Measurements from ENCODE around the gene SUCO. TPM values are rescaled to one million over a fixed set of nuclear protein-coding genes. Genes with fewer than 3 reads are reported as not detected.

The SUCO gene
- total and polyA plus RNA-seq, 2 experiments from 2014 or later, result 18.0 to 49.8 TPM

DNA sequence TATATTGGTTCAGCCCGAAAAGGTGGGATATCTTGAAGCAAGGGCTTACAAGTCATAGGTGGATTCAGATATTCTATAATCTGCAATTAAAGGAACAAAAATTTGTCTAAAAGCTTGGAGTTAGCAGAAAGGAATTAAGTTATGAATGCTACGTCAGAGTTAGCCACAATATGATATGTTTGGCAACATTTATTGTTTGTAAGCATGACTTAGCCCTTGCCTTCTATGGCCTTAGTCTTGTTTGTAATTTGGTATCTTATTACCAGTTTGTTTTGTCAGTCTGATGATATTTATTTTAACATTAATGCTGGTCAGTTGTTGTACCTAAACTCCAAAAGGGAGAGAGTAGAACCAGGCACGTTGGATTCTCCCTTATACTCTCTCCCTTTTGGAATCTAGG lies 43.1 kb upstream of the SUCO start:
- TF ChIP-seq ZNF331 (CRISPR knock-in tag; IDR thresholded peaks at IDR 0.05; ENCODE audit: low read depth), result no peak
- TF ChIP-seq, protein P1, sequence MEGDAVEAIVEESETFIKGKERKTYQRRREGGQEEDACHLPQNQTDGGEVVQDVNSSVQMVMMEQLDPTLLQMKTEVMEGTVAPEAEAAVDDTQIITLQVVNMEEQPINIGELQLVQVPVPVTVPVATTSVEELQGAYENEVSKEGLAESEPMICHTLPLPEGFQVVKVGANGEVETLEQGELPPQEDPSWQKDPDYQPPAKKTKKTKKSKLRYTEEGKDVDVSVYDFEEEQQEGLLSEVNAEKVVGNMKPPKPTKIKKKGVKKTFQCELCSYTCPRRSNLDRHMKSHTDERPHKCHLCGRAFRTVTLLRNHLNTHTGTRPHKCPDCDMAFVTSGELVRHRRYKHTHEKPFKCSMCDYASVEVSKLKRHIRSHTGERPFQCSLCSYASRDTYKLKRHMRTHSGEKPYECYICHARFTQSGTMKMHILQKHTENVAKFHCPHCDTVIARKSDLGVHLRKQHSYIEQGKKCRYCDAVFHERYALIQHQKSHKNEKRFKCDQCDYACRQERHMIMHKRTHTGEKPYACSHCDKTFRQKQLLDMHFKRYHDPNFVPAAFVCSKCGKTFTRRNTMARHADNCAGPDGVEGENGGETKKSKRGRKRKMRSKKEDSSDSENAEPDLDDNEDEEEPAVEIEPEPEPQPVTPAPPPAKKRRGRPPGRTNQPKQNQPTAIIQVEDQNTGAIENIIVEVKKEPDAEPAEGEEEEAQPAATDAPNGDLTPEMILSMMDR (conservative IDR thresholded peaks at IDR 0.05; ENCODE audit: low read depth in 2 of 2), result no peak
- TF ChIP-seq, protein P2, sequence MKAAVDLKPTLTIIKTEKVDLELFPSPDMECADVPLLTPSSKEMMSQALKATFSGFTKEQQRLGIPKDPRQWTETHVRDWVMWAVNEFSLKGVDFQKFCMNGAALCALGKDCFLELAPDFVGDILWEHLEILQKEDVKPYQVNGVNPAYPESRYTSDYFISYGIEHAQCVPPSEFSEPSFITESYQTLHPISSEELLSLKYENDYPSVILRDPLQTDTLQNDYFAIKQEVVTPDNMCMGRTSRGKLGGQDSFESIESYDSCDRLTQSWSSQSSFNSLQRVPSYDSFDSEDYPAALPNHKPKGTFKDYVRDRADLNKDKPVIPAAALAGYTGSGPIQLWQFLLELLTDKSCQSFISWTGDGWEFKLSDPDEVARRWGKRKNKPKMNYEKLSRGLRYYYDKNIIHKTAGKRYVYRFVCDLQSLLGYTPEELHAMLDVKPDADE (IDR thresholded peaks at IDR 0.05), result no peak
- Histone ChIP-seq H3K79me2 (replicated peaks; ENCODE audit: insufficient read depth) (no peaks in the 10 kb centered on the region), H3F3A (replicated peaks; ENCODE audit: low read depth) (no peaks in the 10 kb centered on the region), H3K9me2 (ENCODE audit: insufficient read depth) (no peaks in the 10 kb centered on the region), H3K4me1 (ENCODE audit: insufficient read depth) (no peaks in the 10 kb centered on the region), H2AFZ (no peak overlapping the region), H3K4me2 (no peak overlapping the region), H3K4me3 (no peak overlapping the region), H4K20me1 (replicated peaks; ENCODE audit: insufficient read depth) (no peaks in the 10 kb centered on the region), H3K27me3 (ENCODE audit: insufficient read depth) (no peaks in the 10 kb centered on the region), H3K27ac (ENCODE audit: low read depth) (no peak overlapping the region), H3K36me3 (ENCODE audit: insufficient read depth) (no peaks in the 10 kb centered on the region)
- ATAC-seq (no peak), DNase-seq (ENCODE audit: low spot score) (no peak)
- no peak overlapping the region for H3K27ac Mint-ChIP-seq
- no peak overlapping the region for H3K4me3 Mint-ChIP-seq
- no peaks in the 10 kb centered on the region for H3K4me1 Mint-ChIP-seq
- H3K36me3 Mint-ChIP-seq (ENCODE audit: low read depth), result no peaks in the 10 kb centered on the region
- no peaks in the 10 kb centered on the region for H3K9me3 Mint-ChIP-seq
- H3K27me3 Mint-ChIP-seq (ENCODE audit: insufficient read depth, low read depth, poor library complexity), result no peaks in the 10 kb centered on the region

DNA sequence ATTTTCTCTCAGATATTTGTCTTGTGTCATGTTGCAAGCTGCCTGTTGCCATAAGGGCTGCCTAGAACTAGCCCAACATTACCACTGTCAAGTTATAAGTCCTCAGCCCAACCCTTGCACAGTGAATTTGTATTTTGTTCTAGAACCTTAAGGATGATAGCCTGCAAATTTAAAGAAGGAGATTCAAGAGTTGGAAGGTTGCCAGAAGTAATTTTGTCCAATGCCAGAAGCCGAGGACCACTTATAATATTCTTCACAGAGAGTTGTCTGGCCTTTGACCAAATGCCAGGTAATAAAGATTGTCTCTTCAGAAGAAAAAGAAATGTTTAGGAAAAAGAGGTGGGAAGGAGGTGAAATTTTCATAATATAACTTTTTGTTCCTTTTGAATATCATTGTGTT lies 40.5 kb upstream of the SUCO start:
- no peaks in the 10 kb centered on the region for H3K9me2 ChIP-seq (ENCODE audit: insufficient read depth)
- H3K79me2 ChIP-seq (replicated peaks; ENCODE audit: insufficient read depth), result no peaks in the 10 kb centered on the region
- no peak overlapping the region for H3K4me3 ChIP-seq
- H3K27ac ChIP-seq (ENCODE audit: low read depth), result no peak overlapping the region
- Mint-ChIP-seq H3K27ac (no peak overlapping the region), H3K9me3 (no peaks in the 10 kb centered on the region), H3K36me3 (ENCODE audit: low read depth) (no peaks in the 10 kb centered on the region), H3K27me3 (ENCODE audit: insufficient read depth, low read depth, poor library complexity) (no peaks in the 10 kb centered on the region), H3K4me3 (no peak overlapping the region), H3K4me1 (peaks cover 3% of the 10 kb centered on the region; the same call in 2 of the 3 replicates)
- no peak overlapping the region for H3K4me2 ChIP-seq
- H3K36me3 ChIP-seq (ENCODE audit: insufficient read depth), result no peaks in the 10 kb centered on the region
- no peaks in the 10 kb centered on the region for H3F3A ChIP-seq (replicated peaks; ENCODE audit: low read depth)
- H3K4me1 ChIP-seq (ENCODE audit: insufficient read depth), result peaks cover 1% of the 10 kb centered on the region; the same call in 1 of the 2 replicates
- DNase-seq (ENCODE audit: low spot score), result no peak
- H3K27me3 ChIP-seq (ENCODE audit: insufficient read depth), result no peaks in the 10 kb centered on the region
- H4K20me1 ChIP-seq (replicated peaks; ENCODE audit: insufficient read depth), result no peaks in the 10 kb centered on the region
- ATAC-seq, result no peak
- no peak overlapping the region for H2AFZ ChIP-seq
- TF ChIP-seq, protein P3, sequence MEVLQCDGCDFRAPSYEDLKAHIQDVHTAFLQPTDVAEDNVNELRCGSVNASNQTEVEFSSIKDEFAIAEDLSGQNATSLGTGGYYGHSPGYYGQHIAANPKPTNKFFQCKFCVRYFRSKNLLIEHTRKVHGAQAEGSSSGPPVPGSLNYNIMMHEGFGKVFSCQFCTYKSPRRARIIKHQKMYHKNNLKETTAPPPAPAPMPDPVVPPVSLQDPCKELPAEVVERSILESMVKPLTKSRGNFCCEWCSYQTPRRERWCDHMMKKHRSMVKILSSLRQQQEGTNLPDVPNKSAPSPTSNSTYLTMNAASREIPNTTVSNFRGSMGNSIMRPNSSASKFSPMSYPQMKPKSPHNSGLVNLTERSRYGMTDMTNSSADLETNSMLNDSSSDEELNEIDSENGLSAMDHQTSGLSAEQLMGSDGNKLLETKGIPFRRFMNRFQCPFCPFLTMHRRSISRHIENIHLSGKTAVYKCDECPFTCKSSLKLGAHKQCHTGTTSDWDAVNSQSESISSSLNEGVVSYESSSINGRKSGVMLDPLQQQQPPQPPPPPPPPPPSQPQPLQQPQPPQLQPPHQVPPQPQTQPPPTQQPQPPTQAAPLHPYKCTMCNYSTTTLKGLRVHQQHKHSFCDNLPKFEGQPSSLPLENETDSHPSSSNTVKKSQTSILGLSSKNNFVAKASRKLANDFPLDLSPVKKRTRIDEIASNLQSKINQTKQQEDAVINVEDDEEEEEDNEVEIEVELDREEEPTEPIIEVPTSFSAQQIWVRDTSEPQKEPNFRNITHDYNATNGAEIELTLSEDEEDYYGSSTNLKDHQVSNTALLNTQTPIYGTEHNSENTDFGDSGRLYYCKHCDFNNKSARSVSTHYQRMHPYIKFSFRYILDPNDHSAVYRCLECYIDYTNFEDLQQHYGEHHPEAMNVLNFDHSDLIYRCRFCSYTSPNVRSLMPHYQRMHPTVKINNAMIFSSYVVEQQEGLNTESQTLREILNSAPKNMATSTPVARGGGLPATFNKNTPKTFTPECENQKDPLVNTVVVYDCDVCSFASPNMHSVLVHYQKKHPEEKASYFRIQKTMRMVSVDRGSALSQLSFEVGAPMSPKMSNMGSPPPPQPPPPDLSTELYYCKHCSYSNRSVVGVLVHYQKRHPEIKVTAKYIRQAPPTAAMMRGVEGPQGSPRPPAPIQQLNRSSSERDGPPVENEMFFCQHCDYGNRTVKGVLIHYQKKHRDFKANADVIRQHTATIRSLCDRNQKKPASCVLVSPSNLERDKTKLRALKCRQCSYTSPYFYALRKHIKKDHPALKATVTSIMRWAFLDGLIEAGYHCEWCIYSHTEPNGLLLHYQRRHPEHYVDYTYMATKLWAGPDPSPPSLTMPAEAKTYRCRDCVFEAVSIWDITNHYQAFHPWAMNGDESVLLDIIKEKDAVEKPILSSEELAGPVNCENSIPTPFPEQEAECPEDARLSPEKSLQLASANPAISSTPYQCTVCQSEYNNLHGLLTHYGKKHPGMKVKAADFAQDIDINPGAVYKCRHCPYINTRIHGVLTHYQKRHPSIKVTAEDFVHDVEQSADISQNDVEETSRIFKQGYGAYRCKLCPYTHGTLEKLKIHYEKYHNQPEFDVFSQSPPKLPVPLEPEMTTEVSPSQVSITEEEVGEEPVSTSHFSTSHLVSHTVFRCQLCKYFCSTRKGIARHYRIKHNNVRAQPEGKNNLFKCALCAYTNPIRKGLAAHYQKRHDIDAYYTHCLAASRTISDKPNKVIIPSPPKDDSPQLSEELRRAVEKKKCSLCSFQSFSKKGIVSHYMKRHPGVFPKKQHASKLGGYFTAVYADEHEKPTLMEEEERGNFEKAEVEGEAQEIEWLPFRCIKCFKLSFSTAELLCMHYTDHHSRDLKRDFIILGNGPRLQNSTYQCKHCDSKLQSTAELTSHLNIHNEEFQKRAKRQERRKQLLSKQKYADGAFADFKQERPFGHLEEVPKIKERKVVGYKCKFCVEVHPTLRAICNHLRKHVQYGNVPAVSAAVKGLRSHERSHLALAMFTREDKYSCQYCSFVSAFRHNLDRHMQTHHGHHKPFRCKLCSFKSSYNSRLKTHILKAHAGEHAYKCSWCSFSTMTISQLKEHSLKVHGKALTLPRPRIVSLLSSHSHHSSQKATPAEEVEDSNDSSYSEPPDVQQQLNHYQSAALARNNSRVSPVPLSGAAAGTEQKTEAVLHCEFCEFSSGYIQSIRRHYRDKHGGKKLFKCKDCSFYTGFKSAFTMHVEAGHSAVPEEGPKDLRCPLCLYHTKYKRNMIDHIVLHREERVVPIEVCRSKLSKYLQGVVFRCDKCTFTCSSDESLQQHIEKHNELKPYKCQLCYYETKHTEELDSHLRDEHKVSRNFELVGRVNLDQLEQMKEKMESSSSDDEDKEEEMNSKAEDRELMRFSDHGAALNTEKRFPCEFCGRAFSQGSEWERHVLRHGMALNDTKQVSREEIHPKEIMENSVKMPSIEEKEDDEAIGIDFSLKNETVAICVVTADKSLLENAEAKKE (CRISPR knock-in tag; IDR thresholded peaks at IDR 0.05), result no peak
- TF ChIP-seq, protein P1 (conservative IDR thresholded peaks at IDR 0.05; ENCODE audit: low read depth in 2 of 2), result no peak
- no peak for TF ChIP-seq EZH2phosphoT487 (IDR thresholded peaks at IDR 0.05; ENCODE audit: unreplicated experiment)
- TF ChIP-seq, protein P4, sequence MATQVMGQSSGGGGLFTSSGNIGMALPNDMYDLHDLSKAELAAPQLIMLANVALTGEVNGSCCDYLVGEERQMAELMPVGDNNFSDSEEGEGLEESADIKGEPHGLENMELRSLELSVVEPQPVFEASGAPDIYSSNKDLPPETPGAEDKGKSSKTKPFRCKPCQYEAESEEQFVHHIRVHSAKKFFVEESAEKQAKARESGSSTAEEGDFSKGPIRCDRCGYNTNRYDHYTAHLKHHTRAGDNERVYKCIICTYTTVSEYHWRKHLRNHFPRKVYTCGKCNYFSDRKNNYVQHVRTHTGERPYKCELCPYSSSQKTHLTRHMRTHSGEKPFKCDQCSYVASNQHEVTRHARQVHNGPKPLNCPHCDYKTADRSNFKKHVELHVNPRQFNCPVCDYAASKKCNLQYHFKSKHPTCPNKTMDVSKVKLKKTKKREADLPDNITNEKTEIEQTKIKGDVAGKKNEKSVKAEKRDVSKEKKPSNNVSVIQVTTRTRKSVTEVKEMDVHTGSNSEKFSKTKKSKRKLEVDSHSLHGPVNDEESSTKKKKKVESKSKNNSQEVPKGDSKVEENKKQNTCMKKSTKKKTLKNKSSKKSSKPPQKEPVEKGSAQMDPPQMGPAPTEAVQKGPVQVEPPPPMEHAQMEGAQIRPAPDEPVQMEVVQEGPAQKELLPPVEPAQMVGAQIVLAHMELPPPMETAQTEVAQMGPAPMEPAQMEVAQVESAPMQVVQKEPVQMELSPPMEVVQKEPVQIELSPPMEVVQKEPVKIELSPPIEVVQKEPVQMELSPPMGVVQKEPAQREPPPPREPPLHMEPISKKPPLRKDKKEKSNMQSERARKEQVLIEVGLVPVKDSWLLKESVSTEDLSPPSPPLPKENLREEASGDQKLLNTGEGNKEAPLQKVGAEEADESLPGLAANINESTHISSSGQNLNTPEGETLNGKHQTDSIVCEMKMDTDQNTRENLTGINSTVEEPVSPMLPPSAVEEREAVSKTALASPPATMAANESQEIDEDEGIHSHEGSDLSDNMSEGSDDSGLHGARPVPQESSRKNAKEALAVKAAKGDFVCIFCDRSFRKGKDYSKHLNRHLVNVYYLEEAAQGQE (IDR thresholded peaks at IDR 0.05; ENCODE audit: unreplicated experiment), result no peak
